SU-DHL-6 (cell line): ENCODE measurements around the gene ACTL6A.
A peak's percentile ranks its signal among the peaks of the same experiment; 100 is the strongest.

Experiments used
- H2AFZ ChIP-seq: fragments of 200-600 bp; sonication (generic); 2 replicates; pipeline ENCODE4 v1.6.1; 2014; ENCODE audit warnings: low read depth, mild to moderate bottlenecking, moderate library complexity, mixed read lengths, antibody characterized with exemption, low read length; ENCODE audit not compliant: severe bottlenecking
- H3F3A ChIP-seq: fragments of 200-600 bp; shearing (Covaris generic); 2 replicates; pipeline ENCODE4 v1.6.0; 2016; ENCODE audit warnings: antibody characterized with exemption, mild to moderate bottlenecking; ENCODE audit not compliant: insufficient read depth
- H3K27ac ChIP-seq: fragments of 200-600 bp; sonication (generic); 2 replicates; pipeline ENCODE4 v1.5.1; 2016; ENCODE audit warnings: low read depth, mild to moderate bottlenecking, low read length, moderate library complexity, mixed read lengths
- H3K27me3 ChIP-seq: fragments of 200-600 bp; sonication (generic), shearing (Covaris generic); 2 replicates; pipeline ENCODE4 v1.6.0; 2014; ENCODE audit warnings: mild to moderate bottlenecking, low read length
- H3K36me3 ChIP-seq: fragments of 200-600 bp; sonication (generic); 2 replicates; pipeline ENCODE4 v1.6.1; 2014; ENCODE audit warnings: mild to moderate bottlenecking, low read length, mixed read lengths
- H3K4me2 ChIP-seq: fragments of 300-600, 200-600 bp; shearing (Covaris generic), sonication (generic); 2 replicates; pipeline ENCODE4 v1.6.0; 2014; ENCODE audit warnings: low read length, low read depth, mild to moderate bottlenecking; ENCODE audit not compliant: poor library complexity, severe bottlenecking
- H3K4me3 ChIP-seq: fragments of 200-600 bp; sonication (generic); 2 replicates; pipeline ENCODE4 v1.5.1; 2014; ENCODE audit warnings: antibody characterized with exemption, low read length, mild to moderate bottlenecking, mixed read lengths; ENCODE audit not compliant: insufficient read depth, poor library complexity, severe bottlenecking
- H3K79me2 ChIP-seq: fragments of 200-600 bp; sonication (generic); 2 replicates; pipeline ENCODE4 v1.6.1; 2014; ENCODE audit warnings: mild to moderate bottlenecking, low read length, moderate library complexity; ENCODE audit not compliant: insufficient read depth
- H3K9ac ChIP-seq: fragments of 200-600 bp; sonication (generic); 2 replicates; pipeline ENCODE4 v1.7.0; 2014; ENCODE audit warnings: mild to moderate bottlenecking, low read length
- H3K9me2 ChIP-seq: fragments of 200-600 bp; sonication (generic); replicated peaks from 2 replicates; pipeline ENCODE4 v1.6.1; 2014; ENCODE audit warnings: low read length; ENCODE audit not compliant: insufficient read depth
- H3K9me3 ChIP-seq: fragments of 200-600 bp; sonication (generic); 2 replicates; pipeline ENCODE4 v1.6.1; 2014; ENCODE audit warnings: low read length, mixed read lengths; ENCODE audit not compliant: insufficient read depth
- H4K20me1 ChIP-seq: fragments of 200-600 bp; sonication (generic); 2 replicates; pipeline ENCODE4 v1.6.1; 2014; ENCODE audit warnings: low read depth, mild to moderate bottlenecking, antibody characterized with exemption, low read length, moderate library complexity, mixed read lengths
- CTCF ChIP-seq: fragments of 200-600 bp; sonication (generic); IDR thresholded peaks from one replicate; pipeline ENCODE4 v1.5.1; 2017; ENCODE audit warnings: antibody characterized with exemption, mild to moderate bottlenecking, low read length, moderate library complexity; ENCODE audit not compliant: insufficient read depth, poor library complexity, severe bottlenecking
- EZH2phosphoT487 ChIP-seq: fragments of 200-600 bp; sonication (generic), shearing (Covaris generic); conservative IDR thresholded peaks from 2 replicates; pipeline ENCODE4 v1.6.1; 2018; ENCODE audit warnings: mild to moderate bottlenecking, antibody characterized with exemption, low read length, moderate library complexity, mixed read lengths

Gene ACTL6A

DNA sequence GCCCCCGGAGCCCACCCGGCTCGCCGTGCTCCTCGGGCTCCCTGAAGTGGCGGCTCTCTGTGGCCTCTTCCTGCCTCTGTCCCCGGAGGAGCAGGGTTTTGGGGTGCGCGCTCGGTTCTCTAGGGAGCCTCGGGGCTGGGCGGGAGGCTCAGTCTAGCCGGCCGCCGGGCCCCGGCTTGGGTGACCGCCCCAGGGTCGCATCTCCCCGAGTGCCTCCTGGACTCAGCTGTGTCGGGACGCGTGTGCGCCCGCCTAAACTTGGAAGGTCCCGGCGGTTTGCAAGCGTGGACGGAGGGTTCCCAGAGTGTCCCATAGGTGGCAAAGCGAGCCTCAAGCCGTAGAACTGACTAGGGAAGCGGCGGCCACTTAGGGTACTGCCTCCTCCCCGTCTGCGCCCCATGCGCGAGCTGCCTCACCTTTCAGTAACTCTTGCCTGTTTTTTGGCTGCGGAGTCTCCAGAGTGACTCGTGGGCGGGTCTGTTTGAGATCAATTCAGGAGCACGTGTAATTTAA, 601 bp downstream of the ACTL6A start:
- Histone ChIP-seq H3K4me3 (peak overlapping the region; percentile 86), H3K36me3 (no peaks in the 10 kb centered on the region), H2AFZ (peak overlapping the region; percentile 50), H4K20me1 (no peaks in the 10 kb centered on the region), H3K27me3 (no peaks in the 10 kb centered on the region), H3K9me2 (no peaks in the 10 kb centered on the region), H3K9ac (peak overlapping the region; percentile 93), H3K4me2 (peak overlapping the region; percentile 86), H3F3A (no peaks in the 10 kb centered on the region; the same call in 1 of the 2 replicates), H3K27ac (peak overlapping the region; percentile 80), H3K79me2 (peaks cover 52% of the 10 kb centered on the region), H3K9me3 (no peaks in the 10 kb centered on the region)
- TF ChIP-seq CTCF (no peak), EZH2phosphoT487 (no peak)

DNA sequence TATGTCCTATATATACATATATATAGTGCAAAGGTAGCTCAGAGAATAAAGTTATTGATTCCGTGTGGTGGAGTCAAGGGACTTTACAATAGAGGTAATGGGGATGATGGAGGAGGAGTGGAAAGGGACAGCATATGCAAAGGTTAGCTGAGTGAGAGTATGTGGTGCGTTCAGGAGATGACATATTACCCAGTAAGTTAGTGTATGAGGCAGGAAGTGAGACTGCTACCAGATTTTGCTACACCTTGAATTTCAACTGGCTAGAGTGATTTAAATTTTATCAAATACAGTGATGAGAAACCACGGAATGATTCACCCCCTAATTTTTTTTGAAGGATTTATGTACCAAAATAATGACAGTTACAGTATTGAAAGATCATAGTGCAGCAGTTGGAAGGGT, 2.8 kb downstream of the ACTL6A start:
- H2AFZ ChIP-seq = no peak overlapping the region
- no peaks in the 10 kb centered on the region for H3K9me2 ChIP-seq
- H3K9me3 ChIP-seq = no peaks in the 10 kb centered on the region
- no peak overlapping the region for H3K9ac ChIP-seq
- no peaks in the 10 kb centered on the region for H3K27me3 ChIP-seq
- H3K4me2 ChIP-seq = peak overlapping the region; percentile 27
- TF ChIP-seq CTCF (no peak), EZH2phosphoT487 (no peak)
- H4K20me1 ChIP-seq = 0 out of 2 replicates have a peak, but pooled peaks cover 3% of the 10 kb centered on the region
- no peak overlapping the region for H3K27ac ChIP-seq
- H3K79me2 ChIP-seq = peaks cover 70% of the 10 kb centered on the region
- H3K4me3 ChIP-seq = no peak overlapping the region
- peaks cover 9% of the 10 kb centered on the region for H3K36me3 ChIP-seq
- no peaks in the 10 kb centered on the region; the same call in 1 of the 2 replicates for H3F3A ChIP-seq

DNA sequence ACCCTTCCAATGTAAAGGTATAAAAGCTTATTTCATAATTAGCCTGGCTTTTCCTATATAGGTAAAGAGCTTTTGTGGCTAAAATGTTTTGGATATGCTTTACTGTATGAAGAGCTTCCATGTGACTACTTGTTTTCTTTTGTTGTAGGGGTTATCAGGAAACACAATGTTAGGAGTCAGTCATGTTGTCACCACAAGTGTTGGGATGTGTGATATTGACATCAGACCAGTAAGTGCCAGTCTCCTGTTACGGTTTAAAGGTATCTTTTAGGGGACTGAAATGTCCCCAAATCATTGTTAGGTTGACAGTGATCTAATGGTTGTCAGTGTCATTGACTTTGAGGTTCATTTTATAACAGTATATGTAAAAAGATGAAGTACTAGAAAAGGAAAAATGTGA, 18.3 kb downstream of the ACTL6A start:
- Histone ChIP-seq H3K9me3 (no peaks in the 10 kb centered on the region), H3K4me2 (no peak overlapping the region), H3K9me2 (no peaks in the 10 kb centered on the region), H3F3A (peaks cover 8% of the 10 kb centered on the region), H3K9ac (no peak overlapping the region), H2AFZ (no peak overlapping the region), H3K27me3 (no peaks in the 10 kb centered on the region), H3K79me2 (no peaks in the 10 kb centered on the region), H3K4me3 (no peak overlapping the region), H4K20me1 (no peaks in the 10 kb centered on the region), H3K27ac (no peak overlapping the region), H3K36me3 (peaks cover 57% of the 10 kb centered on the region)
- no peak for TF ChIP-seq EZH2phosphoT487
- TF ChIP-seq CTCF = no peak
